ENCODE data around the gene SRGAP1.

- TF ChIP-seq CTCF (IDR thresholded peaks at IDR 0.05), result no peak
- no peak for TF ChIP-seq POLR2AphosphoS5 (IDR thresholded peaks at IDR 0.05)
These were observed 154.1 kb downstream of the SRGAP1 start for GRCh38 chr12:63998584-63998983.

All from upper lobe of left lung (tissue), 4 donors.